ENCODE measurements around the gene PALLD.

PALLD gene

GRCh38 chr4:168765726-168766125 lies 268.9 kb downstream of the PALLD start:
- peak; percentile 53 for DNase-seq (ENCODE audit: low read depth)

- peak; percentile 61 for DNase-seq (ENCODE audit: low read depth)
Observed at GRCh38 chr4:168766604-168767316, 269.9 kb downstream of the PALLD start.

GRCh38 chr4:168769416-168769815 lies 272.6 kb downstream of the PALLD start:
- no peak for DNase-seq (ENCODE audit: low read depth)

GRCh38 chr4:168769837-168770236 lies 273.0 kb downstream of the PALLD start:
- DNase-seq (ENCODE audit: low read depth), result no peak

GRCh38 chr4:168771251-168771650 lies 274.4 kb downstream of the PALLD start:
- no peak for DNase-seq (ENCODE audit: low read depth)

- DNase-seq (ENCODE audit: low read depth), result no peak
Observed at GRCh38 chr4:168773388-168774195, 276.7 kb downstream of the PALLD start.

GRCh38 chr4:168776382-168776781 lies 279.5 kb downstream of the PALLD start:
- DNase-seq (ENCODE audit: low read depth), result no peak

- DNase-seq (ENCODE audit: low read depth), result no peak
Observed at GRCh38 chr4:168777277-168777965, 280.6 kb downstream of the PALLD start.

- DNase-seq (ENCODE audit: low read depth), result no peak
Observed at GRCh38 chr4:168781341-168781740, 284.5 kb downstream of the PALLD start.

- no peak for DNase-seq (ENCODE audit: low read depth)
Observed at GRCh38 chr4:168781926-168782325, 285.1 kb downstream of the PALLD start.

GRCh38 chr4:168782439-168782838 lies 285.6 kb downstream of the PALLD start:
- DNase-seq (ENCODE audit: low read depth), result no peak

GRCh38 chr4:168784786-168785461 lies 288.1 kb downstream of the PALLD start:
- DNase-seq (ENCODE audit: low read depth), result no peak

- no peak for DNase-seq (ENCODE audit: low read depth)
Observed at GRCh38 chr4:168787334-168787733, 290.5 kb downstream of the PALLD start.

- DNase-seq (ENCODE audit: low read depth), result no peak
Observed at GRCh38 chr4:168787801-168788595, 291.1 kb downstream of the PALLD start.

- no peak for DNase-seq (ENCODE audit: low read depth)
Observed at GRCh38 chr4:168790898-168791297, 294.0 kb downstream of the PALLD start.

GRCh38 chr4:168791376-168791775 lies 294.5 kb downstream of the PALLD start:
- no peak for DNase-seq (ENCODE audit: low read depth)

GRCh38 chr4:168793542-168793941 lies 296.7 kb downstream of the PALLD start:
- no peak for DNase-seq (ENCODE audit: low read depth)

GRCh38 chr4:168794092-168794707 lies 297.3 kb downstream of the PALLD start:
- no peak for DNase-seq (ENCODE audit: low read depth)

- no peak for DNase-seq (ENCODE audit: low read depth)
Observed at GRCh38 chr4:168794881-168795280, 298.0 kb downstream of the PALLD start.

- DNase-seq (ENCODE audit: low read depth), result no peak
Observed at GRCh38 chr4:168795346-168795745, 298.5 kb downstream of the PALLD start.

All from HS-27A (cell line).